Activated T-helper 1 cell treated with anti-CD3 and anti-CD28 coated beads, Interleukin-2, amount 50 U/mL, for 16 hours (primary cell): ENCODE results near the gene CAPN7.

Experiments used
- DNase-seq, 2 donors: peaks; one replicate each; pipeline ENCODE4 v3.0.0-alpha.2; 2020; ENCODE audit warnings: low read depth in 1 of 2, low spot score in 1 of 2

The CAPN7 gene

GRCh38 chr3:15243822-15244482 lies 37.9 kb downstream of the CAPN7 start:
- DNase-seq = no peak

- DNase-seq = no peak
These were observed 40.1 kb downstream of the CAPN7 start for GRCh38 chr3:15246186-15246585.

- DNase-seq = no peak
These were observed 47.1 kb downstream of the CAPN7 start for GRCh38 chr3:15253023-15253697.

- DNase-seq = no peak
These were observed 49.2 kb downstream of the CAPN7 start for GRCh38 chr3:15255215-15255614.

GRCh38 chr3:15256861-15257341 lies 50.9 kb downstream of the CAPN7 start:
- DNase-seq = no peak

GRCh38 chr3:15258720-15259119 lies 52.7 kb downstream of the CAPN7 start:
- DNase-seq = no peak

GRCh38 chr3:15260531-15260930 lies 54.5 kb downstream of the CAPN7 start:
- DNase-seq = no peak

- DNase-seq = no peak
These were observed 55.2 kb downstream of the CAPN7 start for GRCh38 chr3:15261274-15261673.

GRCh38 chr3:15262021-15262420 lies 56.0 kb downstream of the CAPN7 start:
- DNase-seq = no peak

GRCh38 chr3:15263120-15263519 lies 57.1 kb downstream of the CAPN7 start:
- no peak for DNase-seq

GRCh38 chr3:15263926-15264325 lies 57.9 kb downstream of the CAPN7 start:
- no peak for DNase-seq

GRCh38 chr3:15264486-15264885 lies 58.4 kb downstream of the CAPN7 start:
- DNase-seq = no peak

GRCh38 chr3:15265655-15266509 lies 59.8 kb downstream of the CAPN7 start:
- no peak for DNase-seq

GRCh38 chr3:15266510-15267376 lies 60.7 kb downstream of the CAPN7 start:
- DNase-seq = no peak

GRCh38 chr3:15267502-15267901 lies 61.5 kb downstream of the CAPN7 start:
- no peak for DNase-seq

GRCh38 chr3:15268033-15268631 lies 62.1 kb downstream of the CAPN7 start:
- DNase-seq = peak; percentile 67 to 71

GRCh38 chr3:15269091-15269989 lies 63.3 kb downstream of the CAPN7 start:
- DNase-seq = peak; percentile 76 to 84

GRCh38 chr3:15271030-15271429 lies 65.0 kb downstream of the CAPN7 start:
- DNase-seq = no peak

- DNase-seq = peak; percentile 60 to 74
These were observed 65.8 kb downstream of the CAPN7 start for GRCh38 chr3:15271785-15272381.
